HEK293T (cell line): ENCODE measurements around the gene HTR3B.
"Not testable (repeated sequence)": the region's sequence is repeated elsewhere in the genome, so short reads cannot be mapped to it uniquely, and the experiment has no call there.

ENCODE experiments used
- CTCF ChIA-PET: fragments of 350-600 bp; formaldehyde crosslinking; extraction: SDS; loops from one replicate; lab custom pipeline; 2021; ENCODE audit warnings: antibody characterized with exemption, inconsistent platforms; lab: Yijun Ruan, JAX
- POLR2A ChIA-PET: fragments of 350-600 bp; formaldehyde crosslinking; extraction: SDS; loops from one replicate; lab custom pipeline; 2020; ENCODE audit warnings: antibody characterized with exemption, inconsistent platforms; lab: Yijun Ruan, JAX
- DNase-seq: peaks from one replicate; pipeline ENCODE4 v3.0.0; 2012; ENCODE audit warnings: mixed read lengths; ENCODE audit errors: extremely low spot score
- ARNT ChIP-seq: fragments of 450-650 bp; IDR thresholded peaks from 2 replicates; pipeline ENCODE4 v1.6.1; 2017; ENCODE audit warnings: mild to moderate bottlenecking
- BHLHE40 ChIP-seq: fragments of 450-650 bp; IDR thresholded peaks from 2 replicates; pipeline ENCODE4 v1.6.1; 2016; ENCODE audit warnings: mild to moderate bottlenecking, moderate library complexity, borderline replicate concordance
- CTBP1 ChIP-seq: fragments of 450-650 bp; IDR thresholded peaks from 2 replicates; pipeline ENCODE4 v1.6.1; 2016; ENCODE audit warnings: borderline replicate concordance
- ELF4 ChIP-seq: fragments of 450-650 bp; IDR thresholded peaks from 2 replicates; pipeline ENCODE4 v1.6.1; 2017; ENCODE audit warnings: antibody characterized with exemption
- FOXK2 ChIP-seq: fragments of 450-650 bp; IDR thresholded peaks from 2 replicates; pipeline ENCODE4 v1.6.1; 2016; ENCODE audit warnings: mild to moderate bottlenecking
- FOXM1 ChIP-seq: fragments of 450-650 bp; IDR thresholded peaks from 2 replicates; pipeline ENCODE4 v1.6.1; 2017; ENCODE audit warnings: mild to moderate bottlenecking, borderline replicate concordance
- HDGF ChIP-seq: fragments of 450-650 bp; IDR thresholded peaks from 2 replicates; pipeline ENCODE4 v1.6.1; 2017; ENCODE audit warnings: antibody characterized with exemption, borderline replicate concordance
- L3MBTL2 ChIP-seq: fragments of 450-650 bp; conservative IDR thresholded peaks from 2 replicates; pipeline ENCODE4 v1.6.1; 2016; ENCODE audit warnings: mild to moderate bottlenecking
- LEF1 ChIP-seq: fragments of 450-650 bp; IDR thresholded peaks from 2 replicates; pipeline ENCODE4 v1.6.1; 2017; ENCODE audit warnings: mild to moderate bottlenecking, borderline replicate concordance
- NFRKB ChIP-seq: fragments of 450-650 bp; IDR thresholded peaks from 2 replicates; pipeline ENCODE4 v1.6.1; 2016; ENCODE audit warnings: mild to moderate bottlenecking, moderate library complexity
- SP1 ChIP-seq: fragments of 450-650 bp; IDR thresholded peaks from 2 replicates; pipeline ENCODE4 v1.6.1; 2017
- SUZ12 ChIP-seq: fragments of 450-650 bp; IDR thresholded peaks from 2 replicates; pipeline ENCODE4 v1.6.1; 2016; ENCODE audit warnings: mild to moderate bottlenecking
- TARDBP ChIP-seq: fragments of 450-650 bp; IDR thresholded peaks from 2 replicates; pipeline ENCODE4 v1.6.1; 2016
- ZNF384 ChIP-seq: fragments of 450-650 bp; IDR thresholded peaks from 2 replicates; pipeline ENCODE4 v1.6.1; 2016
- TF ChIP-seq, protein P1 (sequence below): fragments of 450-650 bp; IDR thresholded peaks from 2 replicates; pipeline ENCODE4 v1.6.1; 2016

The HTR3B gene

DNA sequence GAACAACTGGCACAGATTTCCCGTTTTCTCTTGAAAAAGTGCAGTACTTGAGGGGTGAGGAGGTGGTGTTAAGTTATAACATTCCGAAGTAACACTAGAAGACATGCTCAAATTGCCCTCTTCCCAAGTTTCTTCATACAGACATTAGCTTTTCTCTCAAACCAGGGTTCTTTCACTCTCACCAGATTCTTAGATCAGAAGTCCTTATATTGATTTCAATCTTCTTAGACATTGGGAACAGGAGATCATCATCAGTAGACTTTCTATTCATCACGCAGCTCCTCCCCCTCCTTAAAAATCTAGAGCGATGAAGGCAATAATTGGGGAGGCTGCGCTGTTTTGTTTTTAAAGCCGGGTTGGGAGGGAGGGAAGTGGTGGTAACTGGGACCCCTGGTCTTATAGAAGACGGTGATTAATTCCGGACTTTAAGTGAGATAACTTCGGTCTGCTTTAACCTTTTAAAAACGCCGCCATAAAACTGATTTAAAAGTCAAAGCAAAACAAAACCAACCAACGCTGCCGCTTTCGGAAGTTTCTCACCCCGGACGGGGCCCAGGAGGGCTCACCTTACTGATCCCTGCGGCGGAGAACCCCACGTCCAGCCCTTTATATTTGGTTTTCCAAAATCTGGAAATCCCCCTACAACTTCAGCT lies 29.9 kb upstream of the HTR3B start:
- DNase-seq: no peak
- TF ChIP-seq CTBP1: no peak
- no peak for TF ChIP-seq ARNT
- no peak for TF ChIP-seq LEF1
- no peak for TF ChIP-seq FOXK2
- TF ChIP-seq, protein P1, sequence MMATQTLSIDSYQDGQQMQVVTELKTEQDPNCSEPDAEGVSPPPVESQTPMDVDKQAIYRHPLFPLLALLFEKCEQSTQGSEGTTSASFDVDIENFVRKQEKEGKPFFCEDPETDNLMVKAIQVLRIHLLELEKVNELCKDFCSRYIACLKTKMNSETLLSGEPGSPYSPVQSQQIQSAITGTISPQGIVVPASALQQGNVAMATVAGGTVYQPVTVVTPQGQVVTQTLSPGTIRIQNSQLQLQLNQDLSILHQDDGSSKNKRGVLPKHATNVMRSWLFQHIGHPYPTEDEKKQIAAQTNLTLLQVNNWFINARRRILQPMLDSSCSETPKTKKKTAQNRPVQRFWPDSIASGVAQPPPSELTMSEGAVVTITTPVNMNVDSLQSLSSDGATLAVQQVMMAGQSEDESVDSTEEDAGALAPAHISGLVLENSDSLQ: no peak
- TF ChIP-seq FOXM1: no peak

DNA sequence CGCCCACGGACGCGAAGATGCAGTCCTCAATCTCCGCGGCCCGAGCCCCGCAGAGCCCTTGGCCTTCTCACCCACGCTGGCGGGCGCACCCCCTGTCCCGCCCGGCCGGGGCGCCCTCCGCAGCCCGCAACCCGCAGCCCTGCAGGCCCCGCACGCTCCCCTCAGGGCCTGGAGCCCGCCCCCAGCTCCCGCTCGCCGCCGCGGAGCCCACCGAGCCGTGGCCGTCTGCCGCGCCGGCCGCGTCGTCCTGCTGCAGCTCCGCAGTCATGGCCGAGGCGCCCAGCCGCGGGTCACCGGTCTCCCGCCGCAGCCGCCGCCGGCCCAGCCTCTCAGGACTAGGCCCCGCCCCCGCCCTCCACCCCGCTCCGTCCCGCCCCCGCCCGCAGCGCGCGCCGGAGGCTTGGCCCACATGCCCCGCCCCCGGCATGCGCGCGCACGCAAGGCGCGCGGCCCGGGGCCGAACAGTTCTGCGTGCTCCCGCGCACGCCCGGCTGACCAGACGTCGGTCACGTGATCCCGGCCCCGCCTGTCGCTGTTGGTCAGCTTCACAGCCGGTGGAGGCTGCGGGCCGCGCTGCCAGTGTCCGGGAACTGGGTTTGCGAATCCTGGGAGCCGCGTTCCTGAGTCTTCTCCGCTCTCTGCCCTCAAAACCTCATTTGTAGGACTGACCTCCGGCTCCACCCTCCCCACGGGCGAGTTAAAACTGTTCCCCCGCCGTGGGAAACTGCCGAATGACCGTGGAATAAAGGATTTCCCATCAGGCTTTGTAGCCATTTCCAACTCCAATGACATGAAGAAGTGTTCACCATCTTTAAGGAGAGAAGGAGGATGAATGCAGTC lies 29.1 kb upstream of the HTR3B start, which contains the start of gene USP28:
USP28 (minus strand) TSS at position 339 of the 840 bp plus-strand sequence; CDS start at position 268, 71 bp downstream.
- ChIA-PET CTCF (interaction anchor here (0.5 to 2.5 kb wide), 2 partner anchors 20 to 372 kb away, joined by 3 to 10 read pairs; no protein-coding TSS in a partner anchor), POLR2A (interaction anchor here (0.6 to 2.1 kb wide), 11 partner anchors 9 to 114 kb away, joined by 3 to 12 read pairs (median 4); no protein-coding TSS in a partner anchor)
- TF ChIP-seq FOXK2: no peak
- no peak for TF ChIP-seq SUZ12
- TF ChIP-seq ZNF384: no peak
- no peak for TF ChIP-seq NFRKB
- no peak for TF ChIP-seq ARNT
- TF ChIP-seq, protein P1: no peak
- TF ChIP-seq L3MBTL2: peak; percentile 60
- TF ChIP-seq ELF4: peak; percentile 55; the same call in 1 of the 2 replicates
- peak; percentile 98 for DNase-seq

More for the DNA sequence above, 29.9 kb upstream of the HTR3B start:
- ChIA-PET POLR2A (interaction anchor here (0.7 to 1.4 kb wide), 3 partner anchors 11 to 21 kb away, joined by 3 to 9 read pairs (median 3); no protein-coding TSS in a partner anchor), CTCF (interaction anchor here (2.4 to 2.5 kb wide), 2 partner anchors 21 kb away, joined by 10 to 16 read pairs; no protein-coding TSS in a partner anchor)

DNA sequence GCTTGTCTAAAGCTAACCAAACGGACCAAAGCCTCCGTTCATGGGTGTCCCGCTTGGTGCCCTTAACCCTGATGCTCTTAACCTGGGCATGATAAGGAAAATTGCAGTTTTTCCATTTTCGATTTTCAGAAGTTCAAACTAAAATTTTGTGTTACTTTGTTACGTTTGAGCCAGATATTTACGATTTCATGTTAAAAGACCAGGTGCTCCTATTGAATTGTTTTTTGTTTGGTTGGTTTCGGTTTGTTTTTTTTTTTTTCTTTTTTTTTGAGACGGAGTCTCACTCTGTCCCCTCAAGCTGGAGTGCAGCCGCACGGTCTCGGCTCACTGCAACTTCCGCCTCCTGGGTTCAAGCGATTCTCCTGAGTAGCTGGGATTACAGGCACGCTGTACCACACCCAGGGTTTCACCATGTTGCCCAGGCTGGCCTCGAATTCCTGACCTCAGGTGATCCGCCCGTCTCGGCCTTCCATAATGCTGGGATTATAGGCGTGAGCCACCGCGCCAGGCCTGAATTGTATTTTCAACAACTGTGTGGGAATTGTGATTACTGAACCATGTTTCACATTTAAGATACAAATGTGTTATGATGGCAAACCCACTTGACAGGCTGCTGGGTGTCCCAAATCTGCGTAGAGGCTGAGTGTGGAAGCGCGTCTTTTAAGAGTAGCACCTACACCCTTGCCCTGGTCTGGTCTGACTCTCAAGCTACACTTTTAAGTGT lies 28.4 kb upstream of the HTR3B start:
- ChIA-PET CTCF (interaction anchor here (0.5 to 2.5 kb wide), 2 partner anchors 20 to 371 kb away, joined by 3 to 10 read pairs; no protein-coding TSS in a partner anchor), POLR2A (interaction anchor here (1.3 to 2.1 kb wide), 5 partner anchors 8 to 31 kb away, joined by 3 to 12 read pairs (median 10); no protein-coding TSS in a partner anchor)
- DNase-seq: no peak

DNA sequence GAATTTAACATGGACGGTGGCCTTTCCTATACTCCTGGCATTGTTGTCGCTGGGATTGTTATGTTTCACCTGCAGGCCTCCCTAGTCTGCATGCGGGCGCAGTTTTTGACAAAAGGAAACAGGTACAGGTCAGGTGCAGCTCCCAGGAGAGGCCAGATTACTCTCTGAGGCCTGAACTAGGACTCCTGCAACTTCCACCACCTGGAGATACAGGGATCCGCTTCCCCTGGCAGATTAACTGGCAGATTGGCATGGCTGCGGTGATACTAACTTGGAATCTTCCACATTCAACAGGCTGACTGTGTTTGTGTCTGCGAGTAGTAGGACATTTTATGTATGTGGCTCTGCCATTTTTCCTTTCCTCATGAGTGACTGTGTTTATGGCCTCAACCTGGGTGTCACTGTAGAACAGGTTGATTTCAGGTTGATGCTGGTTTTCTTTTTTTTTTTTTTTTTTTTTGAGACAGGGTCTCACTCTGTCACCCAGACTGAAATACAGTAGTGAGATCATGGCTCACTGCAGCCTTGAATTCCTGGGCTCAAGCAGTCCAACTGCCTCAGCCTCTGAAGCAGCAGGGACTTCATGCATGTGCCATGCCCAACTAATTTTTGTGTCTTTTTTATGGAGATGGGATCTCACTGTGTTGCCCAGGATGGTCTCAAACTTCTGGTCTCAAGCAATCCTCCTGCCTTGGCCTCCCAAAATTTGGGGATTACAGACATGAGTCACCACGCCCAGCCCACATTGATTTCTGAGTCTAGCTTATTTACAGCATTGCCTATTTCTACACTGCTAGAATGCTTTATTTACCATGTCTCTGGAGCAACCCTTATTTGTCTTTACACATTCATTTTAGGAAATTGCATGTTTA lies 27.6 kb upstream of the HTR3B start:
- ChIA-PET CTCF (interaction anchor here (2.5 kb wide), 1 partner anchor 19 kb away, joined by 10 read pairs; no protein-coding TSS in a partner anchor), POLR2A (interaction anchor here (1.3 to 2.1 kb wide), 2 partner anchors 19 to 31 kb away, joined by 10 to 11 read pairs; no protein-coding TSS in a partner anchor)
- no peak for DNase-seq
- TF ChIP-seq LEF1: no peak
- TF ChIP-seq ZNF384: peak; percentile 29; the same call in 1 of the 2 replicates

More for the DNA sequence above, 28.4 kb upstream of the HTR3B start:
- TF ChIP-seq TARDBP (no peak), NFRKB (no peak), FOXM1 (no peak)

DNA sequence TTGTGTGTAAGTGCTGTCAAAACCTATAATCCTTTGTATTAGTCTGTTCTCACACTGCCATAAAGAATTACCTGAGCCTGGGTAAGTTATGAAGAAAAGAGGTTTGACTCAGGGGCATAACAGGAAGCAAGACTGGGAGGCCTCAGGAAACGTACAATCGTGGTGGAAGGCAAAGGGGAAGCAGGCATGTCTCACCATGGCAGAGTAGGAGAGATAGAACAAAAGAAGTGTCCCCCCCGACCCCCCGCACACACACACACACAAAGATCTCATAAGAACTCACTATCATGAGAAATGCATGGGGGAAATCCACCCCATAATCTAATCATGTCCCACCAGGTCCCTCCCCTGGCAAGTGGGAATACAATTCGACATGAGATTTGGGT lies 26.9 kb upstream of the HTR3B start:
- no peak for DNase-seq
- ChIA-PET CTCF (no interaction called here), POLR2A (interaction anchor here (2.1 kb wide), 1 partner anchor 18 kb away, joined by 11 read pairs; no protein-coding TSS in a partner anchor)
- TF ChIP-seq ELF4 (no peak), SP1 (no peak), ARNT (no peak), HDGF (no peak), FOXK2 (no peak), BHLHE40 (no peak)

DNA sequence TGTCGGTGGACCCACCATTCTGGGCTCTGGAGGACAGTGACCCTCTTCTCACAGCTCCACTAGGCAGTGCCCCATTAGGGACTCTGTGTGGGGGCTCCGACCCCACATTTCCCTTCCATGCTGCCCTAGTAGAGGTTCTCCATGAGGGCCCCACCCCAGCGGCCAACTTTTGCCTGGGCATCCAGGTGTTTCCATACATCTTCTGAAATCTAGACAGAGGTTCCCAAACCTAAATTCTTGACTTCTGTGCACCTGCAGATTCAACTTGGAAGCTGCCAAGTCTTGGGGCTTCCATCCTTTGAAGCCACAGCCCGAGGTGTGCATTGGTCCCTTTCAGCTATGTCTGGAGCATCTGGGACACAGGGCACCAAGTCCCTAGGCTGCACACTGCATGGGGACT lies 25.1 kb upstream of the HTR3B start:
- POLR2A ChIA-PET, DNase-seq, CTCF ChIA-PET: not testable (repeated sequence)

DNA sequence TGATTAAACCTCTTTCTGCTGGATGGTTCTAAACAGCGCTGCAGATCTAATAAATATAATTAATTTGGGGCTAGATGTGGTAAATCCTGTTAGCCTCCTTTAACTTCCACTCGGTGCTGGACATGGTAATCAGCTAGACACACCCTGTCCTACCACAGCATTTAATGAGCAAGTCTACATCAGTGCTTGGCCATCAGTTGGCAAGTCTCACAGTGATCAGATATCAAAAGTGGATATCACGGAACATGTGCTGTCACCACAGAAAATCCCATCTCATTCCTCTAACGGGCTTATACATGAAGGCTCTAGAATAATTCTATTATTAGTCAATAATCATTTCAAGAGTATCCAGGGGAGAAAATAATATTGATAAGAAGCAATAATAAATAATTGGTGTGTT lies 23.6 kb upstream of the HTR3B start:
- CTCF ChIA-PET: no interaction called here
- TF ChIP-seq TARDBP (no peak), CTBP1 (no peak), SUZ12 (no peak), SP1 (no peak), BHLHE40 (no peak), FOXM1 (no peak)
- POLR2A ChIA-PET: no interaction called here
- DNase-seq: no peak
